ENCODE results near the gene GLIS1. TPM values are rescaled to one million over a fixed set of nuclear protein-coding genes. Genes with fewer than 3 reads are reported as not detected.

Gene GLIS1
- total RNA-seq, 4 donors from 2014 or later, result 0.16 to 0.27 TPM; not detected in 2

DNA sequence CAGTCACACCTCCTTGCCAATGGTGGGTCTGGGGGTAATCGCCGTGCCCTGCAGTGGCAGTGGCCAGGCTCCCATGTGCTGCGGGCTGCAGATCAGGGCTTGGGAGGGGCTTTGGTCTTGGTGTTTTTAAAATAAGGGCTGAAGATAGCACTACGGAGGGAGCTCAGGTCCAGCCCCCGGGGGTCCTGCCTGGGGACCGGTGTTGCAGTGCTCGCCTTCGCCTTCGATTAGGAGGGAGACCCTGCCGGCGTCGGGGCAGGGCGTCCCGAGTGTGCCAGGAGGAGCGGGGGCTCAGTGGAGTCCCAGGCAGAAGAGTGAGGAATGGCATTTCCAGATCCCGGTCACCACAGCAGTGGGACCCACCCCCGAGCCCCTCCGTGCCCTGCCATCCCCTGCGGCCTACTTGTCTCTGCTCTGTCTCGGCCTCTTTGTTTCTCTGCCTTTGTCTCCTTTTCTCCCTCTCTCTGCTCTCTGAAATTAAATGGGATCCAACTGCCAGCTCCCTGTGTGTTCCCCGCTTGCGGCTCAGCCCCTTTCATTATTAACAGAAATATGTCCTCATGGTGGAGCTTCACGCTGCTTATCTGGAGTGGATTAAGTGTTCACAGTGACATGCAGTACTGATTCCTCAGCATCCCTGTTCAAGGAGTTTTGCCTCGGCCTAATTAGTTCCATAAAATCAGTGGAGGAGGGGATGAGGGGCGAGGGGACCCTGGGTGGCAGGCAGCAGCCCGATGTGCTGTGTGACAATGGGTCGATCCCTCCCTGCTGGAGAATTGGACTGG, 235.3 kb downstream of the GLIS1 start:
- no peaks in the 10 kb centered on the region for H3K9me3 ChIP-seq

GRCh38 chr1:53502641-53503432, 236.1 kb downstream of the GLIS1 start:
- TF ChIP-seq POLR2A (IDR thresholded peaks at IDR 0.05) (no peak), POLR2AphosphoS5 (IDR thresholded peaks at IDR 0.05) (no peak), EP300 (IDR thresholded peaks at IDR 0.05) (no peak)
- TF ChIP-seq, protein P1, sequence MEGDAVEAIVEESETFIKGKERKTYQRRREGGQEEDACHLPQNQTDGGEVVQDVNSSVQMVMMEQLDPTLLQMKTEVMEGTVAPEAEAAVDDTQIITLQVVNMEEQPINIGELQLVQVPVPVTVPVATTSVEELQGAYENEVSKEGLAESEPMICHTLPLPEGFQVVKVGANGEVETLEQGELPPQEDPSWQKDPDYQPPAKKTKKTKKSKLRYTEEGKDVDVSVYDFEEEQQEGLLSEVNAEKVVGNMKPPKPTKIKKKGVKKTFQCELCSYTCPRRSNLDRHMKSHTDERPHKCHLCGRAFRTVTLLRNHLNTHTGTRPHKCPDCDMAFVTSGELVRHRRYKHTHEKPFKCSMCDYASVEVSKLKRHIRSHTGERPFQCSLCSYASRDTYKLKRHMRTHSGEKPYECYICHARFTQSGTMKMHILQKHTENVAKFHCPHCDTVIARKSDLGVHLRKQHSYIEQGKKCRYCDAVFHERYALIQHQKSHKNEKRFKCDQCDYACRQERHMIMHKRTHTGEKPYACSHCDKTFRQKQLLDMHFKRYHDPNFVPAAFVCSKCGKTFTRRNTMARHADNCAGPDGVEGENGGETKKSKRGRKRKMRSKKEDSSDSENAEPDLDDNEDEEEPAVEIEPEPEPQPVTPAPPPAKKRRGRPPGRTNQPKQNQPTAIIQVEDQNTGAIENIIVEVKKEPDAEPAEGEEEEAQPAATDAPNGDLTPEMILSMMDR (IDR thresholded peaks at IDR 0.05), result no peak
- ATAC-seq, result no peak
- Histone ChIP-seq H3K27me3 (peaks cover 36% of the 10 kb centered on the region), H3K9me3 (no peaks in the 10 kb centered on the region), H3K36me3 (no peaks in the 10 kb centered on the region), H3K27ac (no peak overlapping the region), H3K4me1 (no peaks in the 10 kb centered on the region), H3K4me3 (no peak overlapping the region)
- 60 to 75% methylated on average over 2 to 5 of the region's 7 CpGs for WGBS, 2 donors (ENCODE audit: low coverage in 1 of 2)

More for the DNA sequence above, 235.3 kb downstream of the GLIS1 start:
- ATAC-seq, result no peak
- TF ChIP-seq, protein P1 (IDR thresholded peaks at IDR 0.05), result no peak
- TF ChIP-seq POLR2AphosphoS5 (IDR thresholded peaks at IDR 0.05) (no peak), EP300 (IDR thresholded peaks at IDR 0.05) (no peak), POLR2A (IDR thresholded peaks at IDR 0.05) (no peak)
- Histone ChIP-seq H3K27me3 (peaks cover 31% of the 10 kb centered on the region), H3K4me3 (no peak overlapping the region), H3K36me3 (no peaks in the 10 kb centered on the region), H3K4me1 (no peaks in the 10 kb centered on the region), H3K27ac (no peak overlapping the region)
- 74% methylated on average over 5 of the region's 27 CpGs; no CpG with 5 or more reads in 1 of the 2 donors for WGBS, 2 donors (ENCODE audit: low coverage in 1 of 2)

- no CpG with 5 or more reads among the region's 21 CpGs for WGBS, 2 donors (ENCODE audit: low coverage in 1 of 2)
- Histone ChIP-seq H3K9me3 (no peaks in the 10 kb centered on the region), H3K4me3 (no peak overlapping the region), H3K27ac (no peak overlapping the region), H3K36me3 (no peaks in the 10 kb centered on the region), H3K4me1 (no peaks in the 10 kb centered on the region), H3K27me3 (peaks cover 38% of the 10 kb centered on the region)
- TF ChIP-seq POLR2AphosphoS5 (IDR thresholded peaks at IDR 0.05) (no peak), POLR2A (IDR thresholded peaks at IDR 0.05) (no peak), EP300 (IDR thresholded peaks at IDR 0.05) (no peak)
- TF ChIP-seq, protein P1 (IDR thresholded peaks at IDR 0.05), result no peak
- peak; percentile 4 for ATAC-seq
These were observed 237.6 kb downstream of the GLIS1 start for GRCh38 chr1:53501065-53502005.

GRCh38 chr1:53500204-53501064, 238.5 kb downstream of the GLIS1 start:
- TF ChIP-seq, protein P1 (IDR thresholded peaks at IDR 0.05), result no peak
- TF ChIP-seq POLR2A (IDR thresholded peaks at IDR 0.05), result no peak
- no peak for TF ChIP-seq POLR2AphosphoS5 (IDR thresholded peaks at IDR 0.05)
- TF ChIP-seq EP300 (IDR thresholded peaks at IDR 0.05), result no peak
- 80 to 93% methylated on average over 5 to 14 of the region's 34 CpGs for WGBS, 2 donors (ENCODE audit: low coverage in 1 of 2)
- no peak for ATAC-seq
- no peaks in the 10 kb centered on the region for H3K36me3 ChIP-seq
- no peak overlapping the region for H3K4me3 ChIP-seq
- no peaks in the 10 kb centered on the region for H3K9me3 ChIP-seq
- H3K27me3 ChIP-seq, result peaks cover 47% of the 10 kb centered on the region
- H3K4me1 ChIP-seq, result no peaks in the 10 kb centered on the region
- no peak overlapping the region for H3K27ac ChIP-seq
